ENCODE measurements around the gene CYP4B1.

- TF ChIP-seq CTCF (IDR thresholded peaks at IDR 0.05) (no peak), POLR2A (IDR thresholded peaks at IDR 0.05) (no peak)
Measured at GRCh38 chr1:46820076-46820475, 21.2 kb downstream of the CYP4B1 start.

All from Peyer's patch (tissue), 4 donors.